ENCODE results near the gene KANSL1.

DNA sequence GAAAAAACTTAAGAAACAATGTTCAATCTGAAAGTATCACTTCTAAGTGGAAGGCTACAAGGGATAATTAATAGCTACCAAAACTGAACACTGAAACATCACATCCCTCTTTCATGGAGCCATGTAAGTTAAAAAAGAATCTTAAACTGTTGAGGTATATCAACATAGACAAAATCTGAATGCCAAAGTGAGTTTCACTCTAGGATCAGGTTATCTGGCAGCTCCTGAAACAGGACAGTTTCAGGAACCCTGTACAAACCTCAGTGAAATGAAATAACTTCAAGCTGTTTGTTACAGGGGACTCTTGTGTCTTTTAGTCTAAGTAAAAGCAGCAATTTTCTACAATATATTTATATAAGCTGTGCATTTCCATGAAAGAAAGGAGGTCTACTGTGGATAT is 73.2 kb downstream of the KANSL1 start:
- no peak for TF ChIP-seq POLR2AphosphoS5 (IDR thresholded peaks at IDR 0.05; ENCODE audit: insufficient read depth in 1 of 2, low read depth in 1 of 2)
- TF ChIP-seq, protein P1, sequence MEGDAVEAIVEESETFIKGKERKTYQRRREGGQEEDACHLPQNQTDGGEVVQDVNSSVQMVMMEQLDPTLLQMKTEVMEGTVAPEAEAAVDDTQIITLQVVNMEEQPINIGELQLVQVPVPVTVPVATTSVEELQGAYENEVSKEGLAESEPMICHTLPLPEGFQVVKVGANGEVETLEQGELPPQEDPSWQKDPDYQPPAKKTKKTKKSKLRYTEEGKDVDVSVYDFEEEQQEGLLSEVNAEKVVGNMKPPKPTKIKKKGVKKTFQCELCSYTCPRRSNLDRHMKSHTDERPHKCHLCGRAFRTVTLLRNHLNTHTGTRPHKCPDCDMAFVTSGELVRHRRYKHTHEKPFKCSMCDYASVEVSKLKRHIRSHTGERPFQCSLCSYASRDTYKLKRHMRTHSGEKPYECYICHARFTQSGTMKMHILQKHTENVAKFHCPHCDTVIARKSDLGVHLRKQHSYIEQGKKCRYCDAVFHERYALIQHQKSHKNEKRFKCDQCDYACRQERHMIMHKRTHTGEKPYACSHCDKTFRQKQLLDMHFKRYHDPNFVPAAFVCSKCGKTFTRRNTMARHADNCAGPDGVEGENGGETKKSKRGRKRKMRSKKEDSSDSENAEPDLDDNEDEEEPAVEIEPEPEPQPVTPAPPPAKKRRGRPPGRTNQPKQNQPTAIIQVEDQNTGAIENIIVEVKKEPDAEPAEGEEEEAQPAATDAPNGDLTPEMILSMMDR (IDR thresholded peaks at IDR 0.05): no peak

Data from vagina (tissue), 2 donors.